Breast epithelium (tissue), 4 donors: ENCODE measurements around the gene CTNND2. TPM values are rescaled to one million over a fixed set of nuclear protein-coding genes. Genes with fewer than 3 reads are reported as not detected.

Experiments used
- DNase-seq, 2 donors: peaks; one replicate each; pipeline ENCODE4 v3.0.0-alpha.2; 2019; ENCODE audit warnings: low spot score in 2 of 2
- H3K27ac ChIP-seq, 2 donors: fragments of 200-600 bp; sonication (generic) in 1 of 2; one replicate each; pipeline ENCODE4 v1.5.1; 2016 to 2019; ENCODE audit warnings: mild to moderate bottlenecking in 1 of 2
- H3K27me3 ChIP-seq, 2 donors: fragments of 200-600 bp; sonication (generic) in 1 of 2; one replicate each; pipeline versions ENCODE4 v1.5.1 to v1.6.0; 2017 to 2019; ENCODE audit warnings: control low read depth in 1 of 2, mild to moderate bottlenecking in 1 of 2
- H3K36me3 ChIP-seq: fragments of 200-600 bp; one replicate; pipeline ENCODE4 v1.5.1; 2019
- H3K4me1 ChIP-seq, 2 donors: fragments of 200-600 bp; sonication (generic); one replicate each; pipeline ENCODE4 v1.5.1; 2016 to 2019; ENCODE audit warnings: control low read depth in 1 of 2
- H3K4me3 ChIP-seq, 3 donors: fragments of 200-600 bp; sonication (generic); 1 replicate in 2 of 3; 2 replicates in 1 of 3; pipeline ENCODE4 v1.5.1; 2016 to 2019; ENCODE audit warnings: mild to moderate bottlenecking in 3 of 3, moderate library complexity in 2 of 3
- H3K9me3 ChIP-seq, 2 donors: fragments of 200-600 bp; sonication (generic) in 1 of 2; one replicate each; pipeline ENCODE4 v1.5.1; 2016 to 2019; ENCODE audit warnings: control low read depth in 1 of 2
- POLR2A ChIP-seq: fragments of 450-650 bp; IDR thresholded peaks from one replicate; pipeline ENCODE4 v1.6.1; 2016; ENCODE audit warnings: antibody characterized with exemption, mild to moderate bottlenecking, moderate library complexity
- POLR2AphosphoS5 ChIP-seq, 3 donors: sonication (generic); formaldehyde crosslinking; IDR thresholded peaks; one replicate each; pipeline ENCODE4 v1.6.1; 2017; ENCODE audit warnings: antibody characterized with exemption in 3 of 3
- intact Hi-C: fragments of 100-400 bp; cut with DNase I; formaldehyde crosslinking; loops from one replicate; pipeline ENCODE4 v1.15.1; 2023; ENCODE audit warnings: low total_unique reads
- total RNA-seq, 3 donors: library from RNA; depleted of rRNA; stranded (reverse); fragments of >200 nt; gene quantifications; one replicate each; pipeline ENCODE4 v1.1.0, GENCODE V29; 2016
- TF ChIP-seq, protein P1 (sequence below), 3 donors: fragments of 450-650 bp; IDR thresholded peaks; one replicate each; pipeline ENCODE4 v1.5.1; 2016 to 2017; ENCODE audit warnings: antibody characterized with exemption in 3 of 3, mild to moderate bottlenecking in 3 of 3, moderate library complexity in 3 of 3

The CTNND2 gene
- total RNA-seq, 3 donors from 2014 or later: 3.3 to 6.0 TPM; not detected in 1

DNA sequence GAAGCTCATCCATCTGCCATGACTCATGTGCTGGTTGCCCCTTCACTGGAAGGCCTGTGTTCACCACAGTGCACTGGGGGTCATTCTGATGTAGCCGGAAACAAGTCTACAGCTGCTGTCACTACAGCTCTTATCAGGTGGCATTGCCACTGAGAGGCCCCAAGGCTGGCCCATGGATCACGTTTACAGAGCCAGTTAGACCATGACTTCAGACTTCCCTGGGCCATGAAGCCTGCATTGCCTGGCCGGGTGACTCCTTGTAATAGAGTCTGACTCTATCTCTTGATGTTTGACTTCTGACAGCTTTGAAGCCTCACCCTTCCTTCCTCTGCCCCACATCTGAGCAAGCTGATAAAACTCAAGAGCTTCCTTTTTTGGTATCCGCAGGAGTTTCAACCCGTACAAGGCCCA is 669.7 kb downstream of the CTNND2 start:
- Histone ChIP-seq H3K27ac (no peak overlapping the region), H3K4me3 (no peak overlapping the region), H3K27me3 (no peaks in the 10 kb centered on the region), H3K4me1 (no peaks in the 10 kb centered on the region), H3K9me3 (peaks cover 7 to 11% of the 10 kb centered on the region in 2 donors), H3K36me3 (no peaks in the 10 kb centered on the region)
- TF ChIP-seq, protein P1, sequence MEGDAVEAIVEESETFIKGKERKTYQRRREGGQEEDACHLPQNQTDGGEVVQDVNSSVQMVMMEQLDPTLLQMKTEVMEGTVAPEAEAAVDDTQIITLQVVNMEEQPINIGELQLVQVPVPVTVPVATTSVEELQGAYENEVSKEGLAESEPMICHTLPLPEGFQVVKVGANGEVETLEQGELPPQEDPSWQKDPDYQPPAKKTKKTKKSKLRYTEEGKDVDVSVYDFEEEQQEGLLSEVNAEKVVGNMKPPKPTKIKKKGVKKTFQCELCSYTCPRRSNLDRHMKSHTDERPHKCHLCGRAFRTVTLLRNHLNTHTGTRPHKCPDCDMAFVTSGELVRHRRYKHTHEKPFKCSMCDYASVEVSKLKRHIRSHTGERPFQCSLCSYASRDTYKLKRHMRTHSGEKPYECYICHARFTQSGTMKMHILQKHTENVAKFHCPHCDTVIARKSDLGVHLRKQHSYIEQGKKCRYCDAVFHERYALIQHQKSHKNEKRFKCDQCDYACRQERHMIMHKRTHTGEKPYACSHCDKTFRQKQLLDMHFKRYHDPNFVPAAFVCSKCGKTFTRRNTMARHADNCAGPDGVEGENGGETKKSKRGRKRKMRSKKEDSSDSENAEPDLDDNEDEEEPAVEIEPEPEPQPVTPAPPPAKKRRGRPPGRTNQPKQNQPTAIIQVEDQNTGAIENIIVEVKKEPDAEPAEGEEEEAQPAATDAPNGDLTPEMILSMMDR (IDR thresholded peaks at IDR 0.05): no peak
- no peak for TF ChIP-seq POLR2A
- no peak for TF ChIP-seq POLR2AphosphoS5 (IDR thresholded peaks at IDR 0.05)
- intact Hi-C loops: no loop called here
- DNase-seq: no peak

DNA sequence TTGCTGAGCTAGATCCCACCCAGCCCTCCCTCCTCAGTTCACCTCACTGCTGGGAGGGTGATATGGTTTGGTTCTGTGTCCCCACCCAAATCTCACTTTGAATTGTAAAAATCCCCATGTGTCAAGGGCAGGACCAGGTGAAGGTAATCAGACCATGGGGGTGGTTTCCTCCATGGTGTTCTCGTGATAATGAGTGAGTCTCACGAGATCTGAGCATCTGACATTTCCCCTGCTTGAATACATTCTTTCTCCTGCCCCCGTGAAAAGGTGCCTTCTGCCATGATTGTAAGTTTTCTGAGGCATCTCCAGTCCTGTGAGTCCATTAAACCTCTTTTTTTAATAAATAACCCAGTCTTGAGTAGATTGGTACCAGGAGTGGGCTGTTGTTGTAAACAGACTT is 673.4 kb downstream of the CTNND2 start:
- no peaks in the 10 kb centered on the region for H3K36me3 ChIP-seq
- TF ChIP-seq POLR2A (no peak), POLR2AphosphoS5 (IDR thresholded peaks at IDR 0.05) (no peak)
- TF ChIP-seq, protein P1 (IDR thresholded peaks at IDR 0.05): no peak
- H3K27ac ChIP-seq: no peak overlapping the region
- no peaks in the 10 kb centered on the region for H3K27me3 ChIP-seq
- intact Hi-C loops: no loop called here
- H3K4me3 ChIP-seq: no peak overlapping the region
- H3K9me3 ChIP-seq: peaks cover 7 to 11% of the 10 kb centered on the region in 2 donors
- no peaks in the 10 kb centered on the region for H3K4me1 ChIP-seq
- no peak for DNase-seq

DNA sequence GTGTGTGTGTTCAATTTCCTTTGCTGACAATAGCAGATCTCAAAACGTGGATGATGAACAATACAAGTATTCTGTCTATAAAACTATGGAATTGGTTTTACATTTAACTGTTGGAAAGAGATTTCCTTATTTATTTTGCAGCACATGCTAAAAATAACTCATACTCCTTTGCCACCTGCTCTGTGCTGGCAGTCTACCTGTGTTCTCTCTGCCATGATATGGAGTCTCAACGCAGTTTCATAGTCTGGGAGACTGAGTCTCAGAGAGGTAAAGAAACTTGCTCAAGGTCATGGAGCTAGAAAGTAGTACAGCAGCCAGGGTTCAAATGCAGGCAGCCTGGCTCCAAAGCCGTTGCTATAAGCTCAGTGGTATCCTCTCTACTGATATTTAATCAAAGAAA is 677.2 kb downstream of the CTNND2 start:
- Histone ChIP-seq H3K4me1 (no peaks in the 10 kb centered on the region), H3K9me3 (peaks cover 4 to 6% of the 10 kb centered on the region in 2 donors), H3K36me3 (no peaks in the 10 kb centered on the region), H3K4me3 (no peak overlapping the region), H3K27me3 (no peaks in the 10 kb centered on the region), H3K27ac (no peak overlapping the region)
- TF ChIP-seq, protein P1 (IDR thresholded peaks at IDR 0.05): no peak
- TF ChIP-seq POLR2A (no peak), POLR2AphosphoS5 (IDR thresholded peaks at IDR 0.05) (no peak)
- intact Hi-C loops: no loop called here
- DNase-seq: no peak

DNA sequence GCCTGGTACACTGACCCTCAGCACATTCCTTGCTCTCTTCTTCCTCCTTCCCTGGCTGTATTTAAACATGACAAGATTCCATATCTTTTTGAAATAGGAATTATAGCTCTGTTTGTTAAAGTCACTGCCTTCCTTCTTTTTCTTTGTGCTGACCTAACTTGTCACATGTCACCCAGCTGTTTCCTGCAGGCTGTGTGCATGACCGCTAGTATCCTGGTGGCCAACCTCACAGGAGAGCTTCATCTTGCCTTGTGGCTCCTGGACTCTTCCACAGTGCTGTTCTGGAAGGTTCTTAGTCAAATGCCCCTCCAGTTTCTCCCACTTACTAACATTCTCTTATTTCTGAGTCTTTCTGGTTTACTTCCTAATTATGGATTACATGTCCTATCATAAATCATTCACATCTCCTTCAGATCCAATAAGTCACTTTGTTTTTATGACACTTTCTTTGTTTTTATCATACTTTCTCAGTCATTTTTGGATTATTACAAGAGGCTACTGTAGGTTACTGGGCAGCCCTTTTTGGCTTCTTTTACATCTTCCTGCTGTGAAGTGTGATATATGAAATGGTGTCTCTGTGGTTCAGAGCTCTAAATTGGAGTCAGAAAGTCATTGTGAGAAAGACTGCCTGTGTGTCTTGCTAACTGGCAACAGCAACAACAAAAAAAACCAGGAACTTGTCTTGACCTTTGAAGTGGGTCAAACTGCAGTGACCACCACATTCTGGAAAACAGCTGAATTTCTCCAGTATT is 679.6 kb downstream of the CTNND2 start:
- Histone ChIP-seq H3K27ac (no peak overlapping the region), H3K36me3 (no peaks in the 10 kb centered on the region), H3K9me3 (no peaks in the 10 kb centered on the region), H3K27me3 (no peaks in the 10 kb centered on the region), H3K4me1 (no peaks in the 10 kb centered on the region), H3K4me3 (no peak overlapping the region)
- no peak for TF ChIP-seq POLR2AphosphoS5 (IDR thresholded peaks at IDR 0.05)
- TF ChIP-seq, protein P1 (IDR thresholded peaks at IDR 0.05): no peak
- TF ChIP-seq POLR2A: no peak
- intact Hi-C loops: loop anchor here (5.0 kb wide), 1 partner anchor 1043 kb away; no protein-coding TSS in a partner anchor
- DNase-seq: no peak

DNA sequence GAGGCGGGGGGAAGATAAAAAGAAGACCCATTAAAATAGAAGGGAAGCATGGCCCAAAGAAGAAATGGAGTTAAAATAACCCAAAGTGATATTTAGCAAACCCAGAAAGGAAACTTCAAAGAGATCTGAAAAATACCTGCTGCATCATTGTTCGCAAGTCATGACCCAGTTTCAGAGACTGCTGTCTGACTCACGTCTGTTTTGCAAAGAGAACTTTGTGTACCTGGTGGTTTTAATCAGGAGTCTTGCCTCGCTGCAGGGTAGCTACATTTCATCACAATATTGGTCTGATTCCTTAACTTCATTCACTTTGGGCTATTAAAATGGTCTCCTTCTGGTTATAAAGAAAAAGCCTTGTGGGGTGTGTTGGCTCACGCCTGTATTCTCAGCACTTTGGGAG is 682.1 kb downstream of the CTNND2 start:
- no peak overlapping the region for H3K27ac ChIP-seq
- H3K36me3 ChIP-seq: no peaks in the 10 kb centered on the region
- H3K27me3 ChIP-seq: no peaks in the 10 kb centered on the region
- TF ChIP-seq POLR2AphosphoS5 (IDR thresholded peaks at IDR 0.05): no peak
- no peak for TF ChIP-seq POLR2A
- TF ChIP-seq, protein P1 (IDR thresholded peaks at IDR 0.05): no peak
- no peaks in the 10 kb centered on the region for H3K4me1 ChIP-seq
- no peaks in the 10 kb centered on the region for H3K9me3 ChIP-seq
- no peak overlapping the region for H3K4me3 ChIP-seq
- no peak for DNase-seq
- intact Hi-C loops: loop anchor here (5.0 kb wide), 1 partner anchor 1045 kb away; no protein-coding TSS in a partner anchor
